HG03565 (cell line): ENCODE data around the gene PTGIS.

Source experiments
- ATAC-seq: cut with Tn5 transposase; IDR thresholded peaks from one replicate; pipeline ENCODE4 v1.9.1; 2021; ENCODE audit warnings: mild to moderate bottlenecking, moderate library complexity; ENCODE audit not compliant: unreplicated experiment

PTGIS gene

DNA sequence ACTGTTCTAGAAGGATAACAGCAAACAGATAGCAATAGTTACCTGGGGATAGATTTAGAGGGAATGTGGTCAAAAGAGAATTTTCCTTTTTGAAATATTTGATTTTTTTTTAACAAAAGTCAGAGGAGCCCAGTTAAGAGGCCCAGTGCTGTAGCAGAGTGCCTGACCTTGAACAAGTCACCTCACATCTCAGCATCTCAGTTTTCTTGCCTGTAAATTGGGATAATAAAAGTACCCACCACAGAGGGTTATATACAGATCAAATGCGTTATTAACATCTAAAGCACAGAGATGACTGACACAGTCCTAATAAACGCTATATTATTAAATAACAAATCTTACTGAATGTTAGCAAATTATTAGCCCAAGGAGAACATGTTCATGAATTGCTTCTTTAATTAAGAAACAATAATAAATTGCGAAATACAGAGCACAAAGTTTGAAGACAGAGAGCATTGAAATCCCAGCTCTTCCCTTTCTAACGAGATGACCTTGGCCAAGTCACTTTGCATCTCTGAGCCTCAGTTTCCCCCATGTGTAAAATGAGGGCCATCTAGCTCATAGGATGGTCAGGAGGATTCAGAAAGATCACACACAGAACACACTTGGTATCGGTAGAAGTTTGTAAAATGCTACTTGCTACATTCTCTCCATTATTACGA, 35.5 kb downstream of the PTGIS start:
- ATAC-seq, result no peak

DNA sequence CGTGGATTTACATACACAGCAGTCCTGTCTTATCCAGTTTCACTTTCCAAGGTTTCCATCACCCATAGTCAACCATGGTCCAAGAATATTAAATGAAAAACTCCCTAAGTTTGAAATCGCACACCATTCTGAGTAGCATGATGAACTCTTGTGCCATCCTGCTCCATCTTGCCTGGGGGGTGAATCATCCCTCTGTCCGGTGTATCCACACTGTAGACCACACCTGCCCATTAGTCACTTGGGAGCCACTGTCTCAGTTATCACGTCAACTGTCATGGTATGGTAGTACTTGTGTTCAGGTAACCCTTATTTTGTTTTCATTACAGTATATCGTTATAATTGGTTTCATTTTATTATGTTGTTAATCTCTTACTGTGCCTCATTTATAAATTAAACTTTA, 38.5 kb downstream of the PTGIS start:
- ATAC-seq, result no peak

DNA sequence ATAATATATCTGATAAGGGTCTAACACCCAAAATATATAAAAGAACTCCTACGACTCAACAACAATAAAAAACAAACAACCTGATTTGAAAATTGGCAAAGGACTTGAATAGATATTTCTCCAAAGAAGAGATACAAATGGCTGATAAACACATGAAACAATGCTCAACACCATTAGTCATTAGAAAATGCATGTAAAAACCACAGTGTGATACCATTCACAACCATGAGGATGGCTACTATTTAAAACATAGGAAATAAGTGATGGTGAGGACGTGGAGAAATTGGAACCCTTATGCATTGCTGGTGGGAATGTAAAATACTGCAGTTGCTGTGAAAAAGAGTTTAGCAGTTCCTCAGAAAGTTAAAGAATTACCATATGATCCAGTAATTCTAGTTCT, 41.4 kb downstream of the PTGIS start:
- no peak for ATAC-seq

DNA sequence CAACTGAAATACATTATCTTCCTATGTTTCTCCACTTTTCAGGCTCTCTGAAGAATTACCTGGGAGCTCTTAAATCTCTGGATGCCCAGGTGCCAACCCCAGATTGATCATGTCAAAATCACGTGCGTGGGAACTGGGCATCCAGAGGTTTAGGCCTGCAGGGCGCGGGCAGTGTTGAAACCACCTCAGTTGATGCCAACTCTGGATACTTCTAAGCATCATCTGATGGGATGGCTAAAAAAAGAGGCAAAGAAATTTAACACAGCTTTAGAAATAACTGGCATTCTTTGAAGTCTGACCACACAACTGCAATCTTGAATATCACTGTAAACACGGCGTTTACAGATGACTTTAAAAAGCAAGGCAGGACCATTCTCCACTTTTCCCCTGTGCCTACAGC, 41.9 kb downstream of the PTGIS start:
- no peak for ATAC-seq

DNA sequence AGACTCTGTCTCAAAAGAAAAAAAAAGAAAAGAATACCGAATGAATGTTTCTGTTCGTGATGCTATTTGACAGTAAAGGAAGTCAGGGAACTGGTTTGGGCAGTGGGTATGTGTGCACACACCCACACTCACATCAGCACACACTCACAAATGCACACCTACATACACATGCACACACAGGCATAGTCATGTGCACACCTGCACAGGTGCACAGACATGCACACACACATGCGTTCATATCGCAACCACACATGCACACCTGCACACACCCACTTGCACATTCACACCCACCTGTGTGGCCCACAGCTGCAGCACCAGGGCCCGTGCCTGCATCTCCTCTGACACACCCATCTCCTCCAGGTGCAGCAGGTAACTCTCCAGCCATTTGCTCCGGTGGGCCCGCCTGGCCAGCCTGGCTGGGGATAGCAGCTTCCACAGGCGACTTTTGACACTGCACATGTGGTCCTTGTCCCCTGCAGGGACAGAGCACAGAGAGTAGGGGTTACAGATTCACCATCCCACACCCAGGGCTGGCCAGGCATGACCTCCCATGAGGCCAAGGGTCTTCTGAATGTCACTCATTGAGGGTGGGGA, 44.1 kb downstream of the PTGIS start:
- no peak for ATAC-seq

DNA sequence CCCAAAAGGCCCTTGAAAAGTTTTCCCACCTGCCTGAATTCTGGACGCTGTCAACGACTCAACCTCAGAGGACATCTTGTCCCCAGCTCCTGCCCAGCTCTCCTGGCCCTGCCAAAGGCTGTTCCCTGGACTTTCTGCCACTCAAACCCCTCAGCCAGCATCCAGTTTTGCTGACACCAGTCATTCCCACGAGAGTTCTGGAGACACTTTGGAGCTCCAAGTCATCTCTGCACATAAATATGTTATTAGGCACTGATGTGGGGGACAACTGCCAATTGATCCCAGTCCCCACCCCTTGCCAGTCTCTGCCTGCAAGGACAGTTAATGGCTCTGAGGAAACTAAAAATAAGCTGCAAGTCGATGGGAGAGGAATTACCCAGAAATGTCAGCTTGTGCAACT, 46.6 kb downstream of the PTGIS start:
- ATAC-seq, result no peak

DNA sequence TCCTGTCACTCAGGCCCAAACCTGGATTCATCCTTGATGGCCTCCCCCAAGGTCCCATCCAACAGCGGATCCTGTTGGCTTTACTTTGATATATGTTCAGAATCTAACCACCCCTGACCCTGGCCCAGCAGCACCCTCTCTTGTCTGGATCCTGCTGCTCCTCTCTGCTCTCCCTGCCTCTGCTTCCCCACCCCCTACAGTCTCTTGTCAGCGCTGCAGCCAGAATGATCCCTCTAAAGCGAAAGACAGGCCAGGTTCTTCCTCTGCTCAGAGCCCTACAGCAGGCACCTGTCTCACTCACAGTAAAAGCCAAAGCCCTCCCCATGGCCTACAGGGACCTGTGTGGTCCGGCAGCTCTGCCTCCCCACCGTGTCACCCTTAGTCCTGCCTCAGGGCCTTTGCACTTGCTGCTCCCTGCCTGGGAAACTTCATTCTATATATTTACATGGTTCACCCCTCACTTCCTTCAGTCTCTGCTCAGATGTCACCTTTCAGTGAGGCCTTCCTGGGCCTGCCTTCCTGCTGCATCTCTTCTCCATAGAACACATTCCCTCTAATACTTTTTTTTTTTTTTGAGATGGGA, 48.1 kb downstream of the PTGIS start:
- no peak for ATAC-seq

DNA sequence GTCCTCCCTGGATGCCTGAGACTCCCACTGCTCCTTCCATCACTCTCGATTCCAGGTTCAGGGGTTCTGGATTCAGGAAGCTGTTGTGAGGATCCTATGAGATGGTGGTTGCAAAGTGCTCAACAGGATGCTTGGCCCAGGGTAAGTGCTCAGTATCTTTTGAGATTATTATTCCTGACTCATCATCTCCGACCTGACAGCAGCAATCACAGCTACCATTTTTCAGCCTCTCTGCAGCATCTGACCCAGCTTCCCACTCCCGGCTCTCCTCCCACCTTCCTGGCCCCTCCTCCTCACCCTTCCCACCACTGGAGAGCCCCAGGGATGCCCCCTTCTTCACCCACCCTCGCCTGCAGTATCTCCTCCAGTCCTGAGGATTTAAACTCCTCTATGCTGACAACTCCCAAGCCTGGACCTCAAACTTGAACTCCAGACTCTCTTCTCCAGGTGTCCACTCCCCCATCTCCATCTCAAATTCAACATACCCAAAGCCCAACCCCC, 48.7 kb downstream of the PTGIS start:
- ATAC-seq, result no peak

DNA sequence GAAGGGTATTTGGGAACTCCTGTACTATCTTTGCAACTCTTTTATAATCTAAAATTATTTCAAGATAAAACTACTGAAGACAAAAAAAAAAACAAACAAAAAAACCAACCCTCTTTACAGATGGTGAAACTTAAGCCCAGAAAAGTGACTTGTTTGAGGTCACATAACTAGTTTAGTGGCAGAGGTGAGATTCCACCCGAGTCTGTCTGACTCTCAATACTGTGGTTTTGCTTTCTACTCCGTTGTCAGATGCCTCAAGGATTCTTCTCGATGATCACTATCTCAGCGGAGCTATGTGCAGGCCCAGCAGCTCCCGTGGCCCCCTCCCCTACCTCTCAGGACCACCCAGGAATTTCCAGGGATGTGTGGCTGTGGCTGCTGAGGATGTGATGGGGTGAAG, 49.4 kb downstream of the PTGIS start:
- ATAC-seq, result no peak

DNA sequence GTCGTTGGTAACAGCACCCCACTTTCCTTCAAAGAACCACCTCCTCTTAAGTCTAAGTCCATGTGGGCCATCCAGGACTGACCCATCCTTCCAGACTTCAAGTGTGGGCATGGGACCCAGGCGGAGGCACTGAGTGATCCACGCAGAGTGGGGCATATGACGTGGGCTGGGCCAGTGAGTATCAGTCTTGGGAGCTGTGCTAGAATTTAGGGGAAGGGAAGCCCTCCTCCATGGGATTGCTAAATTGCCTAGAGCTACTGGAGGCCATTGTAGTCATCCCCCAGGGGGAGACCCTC, 50.2 kb downstream of the PTGIS start:
- no peak for ATAC-seq

DNA sequence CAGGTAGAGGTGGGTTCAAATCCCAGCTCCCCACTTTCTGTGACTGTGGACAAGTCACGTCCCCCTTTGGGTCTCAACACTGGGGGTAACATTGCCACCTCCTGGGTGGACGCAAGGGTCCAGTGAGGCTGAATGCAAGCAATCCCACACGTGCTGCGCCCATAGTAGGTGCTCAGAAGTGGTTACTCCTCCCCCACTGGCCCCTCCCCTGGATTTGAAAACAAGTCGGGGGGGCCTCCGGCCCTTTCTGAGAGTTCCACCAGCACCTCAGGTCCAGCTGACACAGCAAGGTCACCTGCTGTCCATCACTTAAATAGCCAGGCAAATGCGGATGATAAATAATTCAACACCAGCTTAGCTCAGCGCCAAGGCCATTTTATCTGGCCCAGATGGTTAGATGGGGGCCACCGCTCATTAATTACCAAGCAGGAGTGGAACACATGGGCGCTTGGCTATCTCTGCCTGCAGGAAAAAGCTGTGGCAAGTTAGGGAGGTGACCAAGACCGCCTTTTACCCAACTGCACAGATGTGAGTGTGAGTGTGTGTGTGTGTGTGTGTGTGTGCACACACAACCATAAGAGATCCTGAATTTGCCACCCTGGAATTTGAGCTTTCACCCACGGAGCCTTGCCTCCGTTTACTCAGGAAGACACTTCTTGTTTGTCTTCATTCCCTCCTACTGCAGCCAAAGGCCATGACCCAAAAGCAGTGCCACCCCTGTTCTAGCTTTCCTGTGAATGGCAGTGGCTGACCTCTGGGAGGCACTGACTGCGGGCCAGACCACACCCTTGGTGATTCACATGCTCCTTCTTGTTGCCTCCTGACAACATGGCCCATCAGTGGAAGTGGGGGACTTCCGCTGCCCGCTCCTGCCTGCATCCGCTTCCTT, 50.8 kb downstream of the PTGIS start:
- no peak for ATAC-seq

DNA sequence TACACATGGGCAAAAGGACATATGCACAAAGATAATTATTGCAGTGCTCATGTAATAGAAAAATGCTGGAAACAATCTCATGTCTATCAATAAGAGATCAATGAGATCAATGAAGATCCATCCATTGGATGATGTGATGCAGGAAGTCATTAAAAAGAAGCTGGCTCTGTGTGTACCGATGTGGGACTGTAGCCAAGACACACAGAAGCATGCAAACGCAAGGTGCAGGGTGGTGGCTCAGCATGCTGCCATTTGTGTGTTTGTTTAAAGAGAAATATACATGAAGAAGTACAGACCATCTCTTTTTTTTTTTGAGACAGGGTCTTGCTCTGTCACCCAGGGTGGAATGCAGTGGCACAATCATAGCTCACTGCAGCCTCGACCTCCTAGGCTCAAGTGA, 52.4 kb downstream of the PTGIS start:
- ATAC-seq, result no peak

DNA sequence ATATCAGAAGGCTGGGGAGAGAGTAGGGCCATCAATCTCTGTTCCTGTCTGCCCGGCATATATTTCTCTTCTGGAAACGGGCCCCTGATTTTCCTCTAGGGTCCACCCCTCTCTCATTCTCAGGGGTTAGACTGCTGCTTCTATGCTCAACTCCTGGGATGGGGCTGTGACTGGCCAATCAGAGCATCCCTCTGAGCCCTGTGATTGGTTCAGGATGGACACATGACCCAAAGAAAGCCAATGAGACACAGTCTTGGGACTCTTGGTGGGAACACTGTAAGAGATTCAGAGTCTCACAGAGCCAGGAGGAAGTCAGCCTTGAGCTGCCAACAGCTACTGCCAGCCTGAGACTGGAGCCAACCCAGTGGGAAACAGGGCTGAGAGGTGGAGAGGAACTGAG, 54.4 kb downstream of the PTGIS start:
- ATAC-seq, result no peak

DNA sequence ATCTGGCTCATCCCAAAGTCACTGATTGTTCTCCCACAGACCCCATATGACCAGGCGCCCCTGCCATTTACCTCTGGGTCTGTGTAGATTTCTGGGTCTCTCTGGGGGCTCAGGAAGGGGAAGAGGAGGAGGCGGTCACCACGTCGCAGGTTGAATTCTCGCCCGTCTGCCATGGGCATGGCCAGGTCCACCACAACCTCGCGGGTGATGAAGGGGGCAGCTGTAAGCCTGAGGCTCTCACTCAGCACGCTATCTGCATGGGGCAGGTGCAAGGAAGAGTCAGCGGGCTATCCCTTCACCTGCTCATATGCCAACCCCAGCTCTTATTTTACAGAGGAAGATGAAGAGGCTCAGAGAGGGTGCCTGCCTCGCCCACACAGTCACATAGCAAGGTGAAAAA, 54.9 kb downstream of the PTGIS start:
- ATAC-seq, result no peak

DNA sequence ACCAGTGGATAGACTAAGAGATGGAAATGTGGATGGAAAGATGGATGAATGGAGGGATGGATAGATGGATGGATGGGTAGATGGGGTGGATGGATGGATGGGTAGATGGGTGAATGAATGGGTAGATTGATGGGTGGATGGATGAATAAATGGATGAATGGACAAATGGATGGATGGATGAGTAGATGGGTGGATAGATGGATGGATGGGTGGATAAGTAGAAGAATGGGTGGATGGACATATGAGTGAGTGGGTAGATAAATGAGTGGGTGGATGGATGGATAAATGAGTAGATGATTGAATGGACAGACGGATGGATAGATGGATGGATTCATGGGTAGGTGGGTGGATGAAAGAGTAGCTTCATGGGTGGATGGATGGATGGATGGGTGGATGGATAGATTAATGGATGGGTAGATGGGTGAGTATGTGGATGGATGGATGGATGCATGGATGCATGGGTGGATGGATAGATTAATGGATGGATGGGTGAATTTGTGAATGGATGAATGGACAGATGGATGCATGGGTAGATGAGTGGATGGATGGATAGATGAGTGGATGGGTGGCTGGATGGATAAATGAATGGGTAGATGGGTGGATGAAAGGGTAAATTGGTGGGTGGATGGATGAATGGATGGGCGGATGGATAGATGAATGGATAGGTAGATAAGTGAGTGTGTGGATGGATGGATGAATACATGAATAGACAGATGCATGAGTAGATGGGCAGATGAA, 56.0 kb downstream of the PTGIS start:
- no peak for ATAC-seq

DNA sequence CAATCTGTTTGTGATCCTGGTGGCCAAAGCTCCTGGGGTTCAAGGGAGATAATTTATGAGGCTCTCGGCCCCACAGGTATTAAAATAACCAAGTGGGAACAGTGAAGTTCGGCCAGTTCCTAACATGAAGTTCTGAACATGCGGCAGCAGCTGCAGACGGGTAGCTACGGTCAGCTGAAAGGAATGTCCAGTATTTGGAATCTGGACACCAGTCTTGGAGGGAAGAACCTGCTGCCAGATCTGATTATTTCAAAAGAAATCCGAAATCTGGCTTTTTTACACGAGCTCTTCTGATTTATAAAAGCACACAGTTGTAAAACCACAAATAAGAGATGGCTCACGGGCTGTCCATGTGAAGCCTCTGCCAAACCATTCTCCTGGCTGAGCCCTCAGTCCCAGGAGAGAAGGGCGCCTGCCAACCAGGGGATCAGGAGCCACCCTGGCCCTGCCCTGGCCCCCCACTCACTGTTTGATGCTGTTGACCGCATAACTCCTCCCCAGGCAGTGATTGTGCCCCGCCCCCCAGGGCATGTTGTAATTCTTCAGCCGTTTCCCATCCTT, 57.3 kb downstream of the PTGIS start:
- ATAC-seq, result no peak

DNA sequence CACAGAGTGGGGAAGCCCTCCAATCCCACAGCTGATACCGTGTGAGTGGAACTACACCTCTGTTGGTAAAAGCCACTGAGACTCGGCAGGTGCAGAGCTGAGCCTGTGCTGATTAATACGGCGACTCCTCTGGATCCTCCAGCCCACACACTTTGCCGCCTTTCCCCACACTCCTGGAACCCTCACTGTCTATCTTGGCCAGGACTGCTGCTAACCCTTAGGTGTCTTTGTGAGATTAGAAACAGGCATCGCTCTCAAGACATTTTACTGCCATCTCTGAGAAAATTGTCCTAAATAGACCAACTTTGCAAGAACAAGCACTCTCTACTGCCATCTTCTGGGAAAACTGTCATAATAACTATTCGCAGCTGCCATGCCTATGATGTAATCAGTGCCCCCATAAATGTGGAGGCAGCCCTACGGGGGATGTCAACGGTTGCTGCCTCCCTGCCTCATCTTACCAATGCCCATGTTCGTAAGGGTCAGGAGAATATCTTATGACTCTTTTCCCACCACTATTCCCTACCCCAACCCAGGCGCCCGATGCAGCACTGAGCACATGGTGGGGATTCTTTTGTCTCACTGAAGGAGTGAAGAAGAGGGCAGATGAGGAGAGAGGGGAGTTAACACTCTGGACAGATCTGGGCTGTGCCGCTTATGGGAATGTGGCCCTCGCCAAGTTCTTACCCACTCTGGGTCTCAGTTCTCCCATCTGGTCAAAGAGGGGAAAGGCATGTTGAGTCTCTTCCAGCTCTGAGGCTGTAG, 59.3 kb downstream of the PTGIS start:
- ATAC-seq, result no peak

DNA sequence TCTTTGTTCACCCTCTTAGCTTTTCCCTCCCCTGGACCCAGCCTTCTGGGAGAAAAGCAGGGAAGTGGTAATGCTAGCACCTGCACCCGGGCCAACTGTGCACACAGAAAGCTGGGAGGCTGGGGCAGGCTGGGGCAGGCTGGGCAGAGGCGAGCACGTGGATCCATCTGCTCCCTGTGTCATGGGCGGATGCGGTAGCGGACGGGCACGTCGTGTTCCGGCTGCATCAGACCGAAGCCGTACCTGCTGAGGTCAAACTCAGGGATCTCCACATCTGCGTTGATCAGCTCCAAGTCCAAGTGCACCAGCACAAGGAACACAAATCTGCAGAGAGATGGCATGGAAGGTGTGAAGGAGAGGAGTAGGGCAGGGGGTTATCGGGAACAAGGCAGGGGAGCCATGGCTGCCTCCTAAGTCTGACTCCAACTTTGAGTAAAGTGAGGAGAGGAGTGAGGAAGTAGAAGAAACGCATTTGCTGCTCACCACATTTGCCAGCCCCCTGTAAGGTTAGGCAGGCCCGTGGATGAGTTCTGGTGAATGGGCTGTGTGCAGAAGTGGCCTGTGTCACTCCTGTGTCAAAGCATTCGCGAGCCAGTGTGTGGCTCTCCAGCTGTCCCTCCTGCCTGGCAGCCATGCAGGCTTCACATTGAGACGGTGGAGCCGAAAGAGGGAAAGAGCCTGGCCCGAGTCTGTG, 60.0 kb downstream of the PTGIS start:
- ATAC-seq, result no peak

DNA sequence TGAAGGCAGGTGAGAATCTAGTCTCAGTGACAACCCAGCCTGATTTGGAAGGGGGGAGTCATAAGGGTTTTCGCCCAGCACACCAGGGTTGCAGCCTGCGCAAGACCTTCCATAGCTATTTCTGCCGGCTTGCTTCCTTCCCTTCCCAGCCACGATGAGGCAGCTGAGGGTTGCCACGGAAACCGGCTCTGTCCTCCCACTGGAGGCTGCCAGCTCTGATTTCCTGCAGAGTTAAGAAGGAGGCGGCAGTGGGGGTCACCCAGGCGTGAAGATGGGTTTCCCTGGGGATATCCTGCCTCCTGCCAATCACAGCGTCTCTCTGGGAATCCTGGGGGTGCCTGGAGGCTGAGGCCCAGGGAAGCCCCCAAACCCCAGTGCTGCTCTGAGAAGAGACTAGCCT, 62.4 kb downstream of the PTGIS start:
- no peak for ATAC-seq
